Gastrocnemius medialis (tissue), 4 donors: ENCODE results near the gene CASK. TPM values are rescaled to one million over a fixed set of nuclear protein-coding genes. Genes with fewer than 3 reads are reported as not detected.
"Not testable (repeated sequence)": the region's sequence is repeated elsewhere in the genome, so short reads cannot be mapped to it uniquely, and the experiment has no call there.

Experiments used
- ATAC-seq, 2 donors: fragments of 150-250 bp; one replicate each; pipeline ENCODE4 v1.9.1; 2016
- DNase-seq, 2 donors: peaks; one replicate each; pipeline ENCODE4 v3.0.0-alpha.2; 2019
- H3K27ac ChIP-seq, 4 donors: fragments of 200-600 bp; sonication (generic); 1 replicate in 1 of 4; 2 replicates in 3 of 4; pipeline ENCODE4 v1.5.1; 2016 to 2018; ENCODE audit warnings: mild to moderate bottlenecking in 2 of 4, moderate library complexity in 1 of 4
- H3K27me3 ChIP-seq, 3 donors: fragments of 200-600 bp; sonication (generic) in 2 of 3; 1 replicate in 1 of 3; 2 replicates in 2 of 3; pipeline versions ENCODE4 v1.5.1 to v1.6.0; 2016 to 2019; ENCODE audit warnings: mild to moderate bottlenecking in 1 of 3, moderate library complexity in 1 of 3
- H3K36me3 ChIP-seq, 2 donors: fragments of 200-600 bp; sonication (generic) in 1 of 2; one replicate each; pipeline ENCODE4 v1.5.1; 2017 to 2018
- H3K4me1 ChIP-seq, 2 donors: fragments of 200-600 bp; sonication (generic) in 1 of 2; one replicate each; pipeline ENCODE4 v1.5.1; 2016 to 2017; ENCODE audit warnings: mild to moderate bottlenecking in 2 of 2
- H3K4me3 ChIP-seq, 4 donors: fragments of 200-600 bp; sonication (generic) in 3 of 4; 1 replicate in 1 of 4; 2 replicates in 3 of 4; pipeline ENCODE4 v1.5.1; 2016 to 2019; ENCODE audit warnings: mild to moderate bottlenecking in 2 of 4
- H3K9me3 ChIP-seq, 3 donors: fragments of 200-600 bp; sonication (generic) in 2 of 3; 1 replicate in 1 of 3; 2 replicates in 2 of 3; pipeline ENCODE4 v1.5.1; 2016 to 2019
- CTCF ChIP-seq, 5 experiments: fragments of 450-650 bp in 3 of 5; fragments of 200-600 bp in 2 of 5; sonication (generic) in 2 of 5; IDR thresholded peaks in 4 of 5; conservative IDR thresholded peaks in 1 of 5; 1 replicate in 4 of 5; 2 replicates in 1 of 5; pipeline ENCODE4 v1.5.1; 2016 to 2019; ENCODE audit warnings: antibody characterized with exemption in 5 of 5, mild to moderate bottlenecking in 3 of 5, moderate library complexity in 3 of 5
- POLR2A ChIP-seq, 2 donors: fragments of 450-650 bp; IDR thresholded peaks; one replicate each; pipeline ENCODE4 v1.6.1; 2017; ENCODE audit warnings: antibody characterized with exemption in 2 of 2, mild to moderate bottlenecking in 2 of 2, moderate library complexity in 2 of 2
- in situ Hi-C, 4 donors: fragments of 200-750 bp; cut with MboI; loops; one replicate each; pipeline versions ENCODE4 v1.15.0 to v1.8.0; 2017; ENCODE audit warnings: low sequenced_read_pairs in 4 of 4
- intact Hi-C: fragments of 100-400 bp; cut with DNase I; formaldehyde crosslinking; loops from one replicate; pipeline ENCODE4 v1.15.1; 2023; ENCODE audit warnings: low total_unique reads
- total RNA-seq, 4 donors: library from RNA; depleted of rRNA; stranded (reverse); fragments of >200 nt; gene quantifications; one replicate each; pipeline versions ENCODE4 v1.1.0 to v1.2.3, GENCODE V29; 2016

Gene CASK
- total RNA-seq, 4 donors from 2014 or later, result 7.3 to 14.3 (median 10.0) TPM

- Histone ChIP-seq H3K27me3 (no peaks in the 10 kb centered on the region), H3K4me3 (no peak overlapping the region), H3K9me3 (no peaks in the 10 kb centered on the region), H3K36me3 (no peaks in the 10 kb centered on the region), H3K4me1 (no peaks in the 10 kb centered on the region), H3K27ac (no peak overlapping the region)
- no peak for DNase-seq
- TF ChIP-seq CTCF (IDR thresholded peaks at IDR 0.05 in 4 of 5, conservative IDR thresholded peaks at IDR 0.05 in 1 of 5) (no peak), POLR2A (IDR thresholded peaks at IDR 0.05) (no peak)
- ATAC-seq, result no peak
- intact Hi-C loops, result no loop called here
- in situ Hi-C loops, result no loop called here
Measured at GRCh38 chrX:41516999-41517765, 406.2 kb downstream of the CASK start.

- TF ChIP-seq CTCF (IDR thresholded peaks at IDR 0.05 in 4 of 5, conservative IDR thresholded peaks at IDR 0.05 in 1 of 5), result no peak
- TF ChIP-seq POLR2A (IDR thresholded peaks at IDR 0.05), result no peak
- intact Hi-C loops (no loop called here), in situ Hi-C loops (no loop called here)
- Histone ChIP-seq H3K4me1 (no peaks in the 10 kb centered on the region), H3K4me3 (no peak overlapping the region), H3K27me3 (no peaks in the 10 kb centered on the region), H3K27ac (no peak overlapping the region), H3K9me3 (no peaks in the 10 kb centered on the region), H3K36me3 (no peaks in the 10 kb centered on the region)
- ATAC-seq, result no peak
- DNase-seq, result no peak
Measured at GRCh38 chrX:41516456-41516855, 406.9 kb downstream of the CASK start.

GRCh38 chrX:41515376-41515775 lies 408.0 kb downstream of the CASK start:
- in situ Hi-C loops (no loop called here), intact Hi-C loops (no loop called here)
- no peak for ATAC-seq
- no peaks in the 10 kb centered on the region for H3K9me3 ChIP-seq
- TF ChIP-seq CTCF (IDR thresholded peaks at IDR 0.05 in 4 of 5, conservative IDR thresholded peaks at IDR 0.05 in 1 of 5) (no peak), POLR2A (IDR thresholded peaks at IDR 0.05) (no peak)
- H3K27me3 ChIP-seq, result no peaks in the 10 kb centered on the region
- no peak overlapping the region for H3K4me3 ChIP-seq
- DNase-seq, result no peak
- H3K27ac ChIP-seq, result no peak overlapping the region
- H3K36me3 ChIP-seq, result no peaks in the 10 kb centered on the region
- H3K4me1 ChIP-seq, result no peaks in the 10 kb centered on the region

GRCh38 chrX:41514179-41514578 lies 409.2 kb downstream of the CASK start:
- Histone ChIP-seq H3K4me1 (no peaks in the 10 kb centered on the region), H3K27me3 (no peaks in the 10 kb centered on the region), H3K27ac (no peak overlapping the region), H3K36me3 (no peaks in the 10 kb centered on the region), H3K4me3 (no peak overlapping the region), H3K9me3 (no peaks in the 10 kb centered on the region)
- intact Hi-C loops (no loop called here), in situ Hi-C loops (no loop called here)
- DNase-seq, result no peak
- TF ChIP-seq POLR2A (IDR thresholded peaks at IDR 0.05), result no peak
- no peak for TF ChIP-seq CTCF (IDR thresholded peaks at IDR 0.05 in 4 of 5, conservative IDR thresholded peaks at IDR 0.05 in 1 of 5)
- no peak for ATAC-seq

- H3K9me3 ChIP-seq, H3K27ac ChIP-seq, in situ Hi-C loops, H3K36me3 ChIP-seq, H3K27me3 ChIP-seq, H3K4me3 ChIP-seq, intact Hi-C loops, H3K4me1 ChIP-seq, ATAC-seq, DNase-seq: not testable (repeated sequence)
Measured at GRCh38 chrX:41512853-41513252, 410.5 kb downstream of the CASK start.
